ENCODE data around the gene LATS2.

DNA sequence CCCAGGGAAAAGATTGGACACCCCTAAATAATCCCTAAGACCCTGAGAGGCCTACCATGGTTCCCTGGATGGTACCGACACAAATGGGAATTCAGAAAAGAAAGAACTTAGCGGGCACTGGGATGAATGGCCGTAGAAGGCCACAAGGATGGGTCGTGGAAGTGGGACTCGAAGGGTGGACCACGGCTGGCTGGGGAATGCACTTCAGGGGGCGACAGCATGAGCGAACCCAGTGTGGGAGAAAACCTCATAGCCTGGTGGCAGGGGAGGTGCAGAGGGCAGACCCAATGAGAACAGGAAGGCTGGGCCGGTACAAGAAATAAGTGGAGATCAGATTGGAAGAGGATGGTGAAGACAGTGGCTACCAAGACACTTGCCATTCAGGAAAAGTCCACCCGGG lies 28.7 kb downstream of the LATS2 start:
- TF ChIP-seq, protein P1, sequence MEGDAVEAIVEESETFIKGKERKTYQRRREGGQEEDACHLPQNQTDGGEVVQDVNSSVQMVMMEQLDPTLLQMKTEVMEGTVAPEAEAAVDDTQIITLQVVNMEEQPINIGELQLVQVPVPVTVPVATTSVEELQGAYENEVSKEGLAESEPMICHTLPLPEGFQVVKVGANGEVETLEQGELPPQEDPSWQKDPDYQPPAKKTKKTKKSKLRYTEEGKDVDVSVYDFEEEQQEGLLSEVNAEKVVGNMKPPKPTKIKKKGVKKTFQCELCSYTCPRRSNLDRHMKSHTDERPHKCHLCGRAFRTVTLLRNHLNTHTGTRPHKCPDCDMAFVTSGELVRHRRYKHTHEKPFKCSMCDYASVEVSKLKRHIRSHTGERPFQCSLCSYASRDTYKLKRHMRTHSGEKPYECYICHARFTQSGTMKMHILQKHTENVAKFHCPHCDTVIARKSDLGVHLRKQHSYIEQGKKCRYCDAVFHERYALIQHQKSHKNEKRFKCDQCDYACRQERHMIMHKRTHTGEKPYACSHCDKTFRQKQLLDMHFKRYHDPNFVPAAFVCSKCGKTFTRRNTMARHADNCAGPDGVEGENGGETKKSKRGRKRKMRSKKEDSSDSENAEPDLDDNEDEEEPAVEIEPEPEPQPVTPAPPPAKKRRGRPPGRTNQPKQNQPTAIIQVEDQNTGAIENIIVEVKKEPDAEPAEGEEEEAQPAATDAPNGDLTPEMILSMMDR (IDR thresholded peaks at IDR 0.05 in 2 of 3, conservative IDR thresholded peaks at IDR 0.05 in 1 of 3; ENCODE audit: borderline replicate concordance in 1 of 3, insufficient read depth in 1 of 3, low read depth in 2 of 3, low read length in 2 of 3): no peak
- no peak for TF ChIP-seq EZH2phosphoT487 (IDR thresholded peaks at IDR 0.05; ENCODE audit: borderline replicate concordance)
- TF ChIP-seq ELF1 (IDR thresholded peaks at IDR 0.05; ENCODE audit: borderline replicate concordance, low read depth): no peak
- TF ChIP-seq POLR2A (IDR thresholded peaks at IDR 0.05; ENCODE audit: borderline replicate concordance, extremely low read depth, insufficient read depth, insufficient read length): no peak
- TF ChIP-seq JUND (IDR thresholded peaks at IDR 0.05): no peak
- no peak for TF ChIP-seq CEBPB (IDR thresholded peaks at IDR 0.05; ENCODE audit: low read depth)

Measured in HCT116 (cell line).